ENCODE data around the gene MED26. TPM values are rescaled to one million over a fixed set of nuclear protein-coding genes. Genes with fewer than 3 reads are reported as not detected.

The MED26 gene
- total and polyA plus RNA-seq, 10 of the 15 experiments (the other 5 are each of a cell fraction or from before 2014, with no cell fraction given) = 1.1 to 21.4 (median 9.7) TPM

DNA sequence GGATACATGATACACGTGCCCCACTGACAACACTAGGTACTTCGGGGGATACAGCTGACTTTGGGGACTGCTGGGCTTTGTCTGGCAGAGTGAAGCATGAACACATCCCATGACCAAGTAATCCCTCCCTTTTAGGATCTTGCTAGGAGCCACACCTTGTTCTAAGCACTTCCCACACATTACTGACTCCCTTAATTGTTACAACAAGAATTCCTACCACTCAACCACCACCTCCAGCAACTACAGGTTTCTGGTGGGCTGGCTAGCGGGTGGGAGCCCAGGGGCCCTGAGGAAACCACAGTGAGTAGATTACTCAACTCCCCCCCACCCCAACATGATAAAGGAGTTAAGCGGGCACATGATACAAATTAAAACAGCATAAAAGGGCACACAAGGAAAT is 48.6 kb downstream of the MED26 start:
- peaks cover 86% of the 10 kb centered on the region for H3K79me2 ChIP-seq (ENCODE audit: control insufficient read depth, insufficient read depth, low read length)
- RAD21 ChIA-PET (ENCODE audit: unreplicated experiment) = interaction anchor here (1.4 kb wide), 1 partner anchor 44 kb away, joined by 3 read pairs; no protein-coding TSS in a partner anchor
- CTCF ChIA-PET = no interaction called here
- no peak for TF ChIP-seq BHLHE40 (IDR thresholded peaks at IDR 0.05; ENCODE audit: borderline replicate concordance in 1 of 2, low read depth in 2 of 2, low read length in 1 of 2)
- TF ChIP-seq BCL11A (IDR thresholded peaks at IDR 0.05; ENCODE audit: low read depth, low read length) = no peak
- no peak for TF ChIP-seq YY1 (IDR thresholded peaks at IDR 0.05; ENCODE audit: low read depth, low read length)
- TF ChIP-seq FOS (IDR thresholded peaks at IDR 0.05; ENCODE audit: borderline replicate concordance, extremely low read depth, insufficient read length) = no peak
- TF ChIP-seq RAD21 (IDR thresholded peaks at IDR 0.05; ENCODE audit: insufficient read depth, low read depth, low read length) = no peak
- TF ChIP-seq CHD1 (IDR thresholded peaks at IDR 0.05; ENCODE audit: low read depth, low read length) = no peak
- no peak for TF ChIP-seq TARDBP (IDR thresholded peaks at IDR 0.05; ENCODE audit: borderline replicate concordance)
- no peak for TF ChIP-seq CREB1 (IDR thresholded peaks at IDR 0.05; ENCODE audit: low read depth)
- no peak for TF ChIP-seq KLF5 (IDR thresholded peaks at IDR 0.05; ENCODE audit: partially characterized antibody)
- H2AFZ ChIP-seq (ENCODE audit: control insufficient read depth, low read depth, low read length) = no peak overlapping the region
- no peak overlapping the region for H3K4me3 ChIP-seq
- SMC1A ChIA-PET (ENCODE audit: uncharacterized antibody, unreplicated experiment) = interaction anchor here (1.0 kb wide), 1 partner anchor 9 kb away, joined by 3 read pairs; no protein-coding TSS in a partner anchor
- H3K27ac ChIP-seq (ENCODE audit: control insufficient read depth, insufficient read depth) = no peak overlapping the region
- no peaks in the 10 kb centered on the region for H3K9me3 ChIP-seq (replicated peaks; ENCODE audit: control insufficient read depth, insufficient read depth, low read length)
- FAIRE-seq = no peak
- no peak for DNase-seq (ENCODE audit: low read depth, low spot score)
- H3K27me3 ChIP-seq (replicated peaks in 1 of 2; ENCODE audit: control insufficient read depth in 2 of 2, insufficient read depth in 2 of 2, low read length in 1 of 2) = no peaks in the 10 kb centered on the region
- intact Hi-C loops (cut with micrococcal nuclease; ENCODE audit: unreplicated experiment) = no loop called here
- no peak overlapping the region for H3K9ac ChIP-seq (ENCODE audit: control insufficient read depth, insufficient read depth, low read length)
- no peaks in the 10 kb centered on the region; the same call in 1 of the 2 replicates for H4K20me1 ChIP-seq (ENCODE audit: control insufficient read depth, insufficient read depth)
- 30% methylated on average over 4 of the region's 4 CpGs for WGBS (ENCODE audit: insufficient coverage, insufficient replicate concordance, low lambda C conversion rate, missing lambda C conversion rate)
- POLR2A ChIA-PET = interaction anchor here (0.9 to 1.2 kb wide), 2 partner anchors 8 to 13 kb away, joined by 3 read pairs; no protein-coding TSS in a partner anchor
- in situ Hi-C loops (cut with MboI) = loop anchor here (25.0 kb wide), 1 partner anchor 1992 kb away; the partner anchor contains the start of gene CLEC17A
- H3K4me2 ChIP-seq (ENCODE audit: control insufficient read depth, insufficient read depth) = no peak overlapping the region
- BruUV-seq (replicated peaks) = no TSS peak
- H3K36me3 ChIP-seq (ENCODE audit: control insufficient read depth in 2 of 2, insufficient read depth in 2 of 2, low read length in 1 of 2) = peaks cover 25 to 40% of the 10 kb centered on the region in 2 experiments
- peaks cover 30% of the 10 kb centered on the region for H3K4me1 ChIP-seq (ENCODE audit: control insufficient read depth, insufficient read depth, low read length)
- ATAC-seq = no peak

Data from GM12878 (cell line).